Left ventricle myocardium inferior (tissue), 1 donor: ENCODE results near the gene TYMP. TPM values are rescaled to one million over a fixed set of nuclear protein-coding genes. Genes with fewer than 3 reads are reported as not detected.
"Not testable (repeated sequence)": the region's sequence is repeated elsewhere in the genome, so short reads cannot be mapped to it uniquely, and the experiment has no call there.

Experiments
- DNase-seq: peaks from one replicate; pipeline ENCODE4 v3.0.0-alpha.2; 2020
- H3K27ac ChIP-seq: fragments of 200-600 bp; replicated peaks from 2 replicates; pipeline ENCODE4 v1.8.0; 2021
- H3K27me3 ChIP-seq: fragments of 200-600 bp; 2 replicates; pipeline ENCODE4 v1.8.0; 2021; ENCODE audit warnings: low read depth
- H3K36me3 ChIP-seq: fragments of 200-600 bp; 2 replicates; pipeline ENCODE4 v1.8.0; 2021
- H3K4me1 ChIP-seq: fragments of 200-600 bp; 2 replicates; pipeline ENCODE4 v1.8.0; 2021
- H3K4me3 ChIP-seq: fragments of 200-600 bp; 2 replicates; pipeline ENCODE4 v1.8.0; 2021; ENCODE audit warnings: mild to moderate bottlenecking, moderate library complexity
- H3K9me3 ChIP-seq: fragments of 200-600 bp; replicated peaks from 2 replicates; pipeline ENCODE4 v1.8.0; 2021
- intact Hi-C: fragments of 100-400 bp; cut with micrococcal nuclease; formaldehyde crosslinking; loops from one replicate; pipeline ENCODE4 v1.11.0; 2022
- total RNA-seq: library from RNA; stranded (reverse); fragmentation: NEBNext Ultra II Directional; extraction: Animal tissue kit (Norgen Biotek cat#: 25700); gene quantifications from one replicate; pipeline ENCODE4 v1.2.1, GENCODE V29; 2021
- TF ChIP-seq, protein P1 (sequence below): fragments of 200-600 bp; IDR thresholded peaks from 2 replicates; pipeline ENCODE4 v1.8.0; 2021; ENCODE audit warnings: antibody characterized with exemption, mild to moderate bottlenecking, borderline replicate concordance
- donor health status: DM: no; HTN: yes; CAD: no; lungs with severe emphysema.

TYMP gene
- total RNA-seq, 1 donor from 2014 or later: 11.6 TPM

DNA sequence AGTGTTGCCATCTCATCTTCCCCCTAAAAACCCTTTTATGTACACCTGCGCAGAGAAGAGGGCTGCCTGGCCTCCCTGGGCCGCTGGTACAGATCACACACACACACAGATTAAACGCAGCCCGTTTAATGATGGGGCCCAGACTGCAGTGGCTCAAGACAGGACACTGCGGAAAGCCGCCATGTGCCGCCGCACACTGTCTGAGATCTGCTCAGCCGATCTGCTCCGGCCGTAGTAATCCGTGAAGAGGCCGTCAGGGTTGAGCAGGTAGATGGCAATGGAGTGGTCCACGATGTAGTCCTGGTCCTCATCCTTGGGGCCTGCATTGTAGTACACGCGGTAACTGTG, 6.4 kb downstream of the TYMP start:
- Histone ChIP-seq H3K9me3 (no peaks in the 10 kb centered on the region), H3K36me3 (peaks cover 56% of the 10 kb centered on the region), H3K4me3 (no peak overlapping the region), H3K4me1 (peaks cover 48% of the 10 kb centered on the region), H3K27me3 (no peaks in the 10 kb centered on the region), H3K27ac (no peak overlapping the region)
- intact Hi-C loops: no loop called here
- DNase-seq: no peak
- TF ChIP-seq, protein P1, sequence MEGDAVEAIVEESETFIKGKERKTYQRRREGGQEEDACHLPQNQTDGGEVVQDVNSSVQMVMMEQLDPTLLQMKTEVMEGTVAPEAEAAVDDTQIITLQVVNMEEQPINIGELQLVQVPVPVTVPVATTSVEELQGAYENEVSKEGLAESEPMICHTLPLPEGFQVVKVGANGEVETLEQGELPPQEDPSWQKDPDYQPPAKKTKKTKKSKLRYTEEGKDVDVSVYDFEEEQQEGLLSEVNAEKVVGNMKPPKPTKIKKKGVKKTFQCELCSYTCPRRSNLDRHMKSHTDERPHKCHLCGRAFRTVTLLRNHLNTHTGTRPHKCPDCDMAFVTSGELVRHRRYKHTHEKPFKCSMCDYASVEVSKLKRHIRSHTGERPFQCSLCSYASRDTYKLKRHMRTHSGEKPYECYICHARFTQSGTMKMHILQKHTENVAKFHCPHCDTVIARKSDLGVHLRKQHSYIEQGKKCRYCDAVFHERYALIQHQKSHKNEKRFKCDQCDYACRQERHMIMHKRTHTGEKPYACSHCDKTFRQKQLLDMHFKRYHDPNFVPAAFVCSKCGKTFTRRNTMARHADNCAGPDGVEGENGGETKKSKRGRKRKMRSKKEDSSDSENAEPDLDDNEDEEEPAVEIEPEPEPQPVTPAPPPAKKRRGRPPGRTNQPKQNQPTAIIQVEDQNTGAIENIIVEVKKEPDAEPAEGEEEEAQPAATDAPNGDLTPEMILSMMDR: no peak

DNA sequence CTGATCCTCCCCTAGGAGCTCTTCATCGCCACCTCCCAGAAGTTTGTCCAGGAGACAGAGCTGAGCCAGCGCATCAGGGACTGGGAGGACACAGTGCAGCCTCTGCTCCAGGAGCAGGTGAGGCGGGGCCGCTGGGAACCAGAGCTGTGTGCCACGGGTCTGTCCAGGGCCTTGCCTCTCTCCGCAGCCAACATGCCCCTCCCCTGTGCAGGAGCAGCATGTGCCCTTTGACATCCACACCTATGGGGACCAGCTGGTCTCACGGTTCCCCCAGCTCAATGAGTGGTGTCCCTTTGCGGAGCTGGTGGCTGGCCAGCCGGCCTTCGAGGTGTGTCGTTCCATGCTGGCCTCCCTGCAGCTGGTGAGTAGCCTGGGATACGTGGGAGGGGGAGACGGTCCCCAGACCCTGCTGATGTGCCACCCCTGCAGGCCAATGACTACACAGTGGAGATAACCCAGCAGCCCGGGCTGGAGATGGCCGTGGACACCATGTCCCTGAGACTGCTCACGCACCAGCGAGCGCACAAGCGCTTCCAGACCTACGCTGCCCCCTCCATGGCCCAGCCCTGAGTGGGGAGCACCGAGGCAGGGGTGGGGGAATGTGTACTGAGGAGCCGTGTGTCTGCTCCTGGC, 6.9 kb downstream of the TYMP start:
- H3K27me3 ChIP-seq: no peaks in the 10 kb centered on the region
- peaks cover 61% of the 10 kb centered on the region for H3K36me3 ChIP-seq
- H3K27ac ChIP-seq: no peak overlapping the region
- H3K4me3 ChIP-seq: no peak overlapping the region
- DNase-seq: no peak
- TF ChIP-seq, protein P1: no peak
- intact Hi-C loops: no loop called here
- no peaks in the 10 kb centered on the region for H3K9me3 ChIP-seq
- H3K4me1 ChIP-seq: peaks cover 44% of the 10 kb centered on the region

DNA sequence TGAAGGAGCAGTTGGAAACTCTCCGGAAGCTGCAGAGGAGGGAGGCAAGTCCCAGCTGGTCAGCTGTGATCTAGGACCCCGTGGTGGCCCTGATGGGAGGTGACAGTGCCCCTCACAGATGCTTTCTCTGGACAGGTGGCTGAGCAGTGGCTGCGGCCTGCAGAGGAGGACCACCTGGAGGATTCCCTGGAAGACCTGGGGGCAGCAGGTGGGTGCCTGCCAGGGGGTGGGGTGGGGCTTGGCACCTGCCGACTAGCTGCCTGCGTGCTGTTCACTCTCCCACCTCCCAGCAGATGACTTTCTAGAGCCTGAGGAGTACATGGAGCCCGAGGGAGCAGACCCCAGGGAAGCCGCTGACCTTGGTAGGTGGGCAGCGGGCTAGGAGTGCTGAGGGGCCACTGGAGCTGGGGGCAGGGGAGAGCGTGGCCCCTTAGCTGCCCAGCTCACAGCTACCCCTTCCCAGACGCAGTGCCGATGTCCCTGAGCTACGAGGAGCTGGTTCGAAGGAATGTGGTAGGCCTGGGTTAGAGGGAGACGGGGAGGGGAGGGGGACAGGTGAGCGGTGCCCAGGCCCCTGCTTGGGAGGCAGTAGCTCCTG, 7.5 kb downstream of the TYMP start:
- Histone ChIP-seq H3K27ac (no peak overlapping the region), H3K4me1 (peaks cover 38% of the 10 kb centered on the region), H3K4me3 (no peak overlapping the region), H3K36me3 (peaks cover 67% of the 10 kb centered on the region), H3K9me3 (no peaks in the 10 kb centered on the region), H3K27me3 (no peaks in the 10 kb centered on the region)
- TF ChIP-seq, protein P1: no peak
- intact Hi-C loops: no loop called here
- DNase-seq: no peak

DNA sequence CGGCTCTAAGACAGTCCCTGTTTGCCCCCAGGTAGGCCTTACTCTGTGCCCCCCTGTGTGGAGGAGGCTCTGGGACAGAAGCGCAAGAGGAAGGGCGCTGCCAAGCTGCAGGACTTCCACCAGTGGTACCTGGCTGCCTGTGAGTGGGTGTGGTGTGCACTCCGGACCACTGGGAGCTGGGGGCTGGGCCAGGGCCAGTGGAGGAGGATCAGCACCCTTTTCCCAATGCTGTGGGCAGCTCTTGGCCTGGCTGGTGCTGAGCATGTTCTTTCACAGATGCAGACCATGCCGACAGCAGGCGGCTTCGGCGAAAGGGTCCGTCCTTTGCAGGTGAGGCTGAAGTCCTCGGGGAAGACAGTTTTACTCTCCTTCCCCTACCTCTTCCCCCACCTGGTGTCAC, 8.1 kb downstream of the TYMP start:
- Histone ChIP-seq H3K4me3 (no peak overlapping the region), H3K9me3 (no peaks in the 10 kb centered on the region), H3K27me3 (no peaks in the 10 kb centered on the region), H3K36me3 (peaks cover 72% of the 10 kb centered on the region), H3K27ac (no peak overlapping the region), H3K4me1 (peaks cover 32% of the 10 kb centered on the region)
- intact Hi-C loops: no loop called here
- DNase-seq: no peak
- TF ChIP-seq, protein P1: no peak

DNA sequence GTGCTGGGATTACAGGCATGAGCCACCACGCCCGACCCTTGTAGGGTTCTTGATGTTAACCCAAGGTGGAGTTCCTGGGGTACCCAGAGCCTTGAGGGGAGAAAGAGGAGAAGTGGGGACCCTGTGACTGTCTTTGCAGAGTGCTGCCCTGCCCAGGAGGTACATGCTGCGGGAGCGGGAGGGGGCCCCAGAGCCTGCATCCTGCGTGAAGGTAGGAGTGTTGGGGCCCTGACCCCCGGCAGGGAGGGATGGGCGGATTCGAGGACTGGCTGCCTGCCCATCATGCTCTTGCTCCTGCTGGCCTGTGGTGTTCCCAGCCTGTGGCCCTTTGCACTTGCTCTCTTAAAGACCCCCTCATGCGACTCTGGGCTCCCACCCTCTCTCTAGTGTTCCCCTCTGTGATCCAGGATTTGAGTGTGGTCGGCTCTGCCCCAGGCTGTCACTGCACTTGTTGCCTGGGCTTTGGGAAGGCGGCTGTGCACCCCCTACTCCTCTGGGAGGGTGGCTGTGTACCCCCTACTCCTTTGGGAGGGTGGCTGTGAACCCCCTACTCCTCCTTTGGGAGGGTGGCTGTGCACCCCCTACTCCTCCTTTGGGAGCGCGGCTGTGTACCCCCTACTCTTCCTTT, 8.9 kb downstream of the TYMP start:
- H3K36me3 ChIP-seq: peaks cover 77% of the 10 kb centered on the region
- H3K9me3 ChIP-seq: no peaks in the 10 kb centered on the region
- intact Hi-C loops: no loop called here
- DNase-seq: no peak
- H3K27me3 ChIP-seq: no peaks in the 10 kb centered on the region
- no peak overlapping the region for H3K4me3 ChIP-seq
- TF ChIP-seq, protein P1: no peak
- H3K4me1 ChIP-seq: peaks cover 24% of the 10 kb centered on the region
- no peak overlapping the region for H3K27ac ChIP-seq

DNA sequence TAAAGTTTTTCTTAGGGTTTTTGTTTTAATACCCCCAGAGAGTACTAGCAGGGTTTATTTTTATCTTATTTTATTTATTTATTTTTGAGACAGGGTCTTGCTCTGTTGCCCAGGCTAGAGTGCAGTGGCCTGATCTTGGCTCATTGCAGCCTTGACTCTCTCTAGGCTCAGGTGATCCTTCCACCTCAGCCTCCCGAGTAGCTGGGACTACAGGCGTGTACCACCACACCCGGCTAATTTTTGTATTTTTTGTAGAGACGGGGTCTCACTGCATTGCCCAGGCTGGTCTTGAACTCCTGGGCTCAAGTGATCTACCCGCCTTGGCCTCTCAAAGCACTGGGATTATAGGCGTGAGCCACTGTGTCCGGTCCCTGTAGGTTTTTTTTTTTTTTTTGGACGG, 9.6 kb downstream of the TYMP start:
- Histone ChIP-seq H3K36me3 (peaks cover 77% of the 10 kb centered on the region), H3K4me1 (peaks cover 19% of the 10 kb centered on the region)
- intact Hi-C loops, DNase-seq, H3K9me3 ChIP-seq, H3K27ac ChIP-seq, H3K4me3 ChIP-seq, H3K27me3 ChIP-seq: not testable (repeated sequence)
